Kidney epithelial cell (primary cell): ENCODE results near the gene RPTOR. TPM values are rescaled to one million over a fixed set of nuclear protein-coding genes. Genes with fewer than 3 reads are reported as not detected.

Source experiments
- DNase-seq: peaks from one replicate; pipeline ENCODE4 v3.0.0-alpha.2; 2010; ENCODE audit warnings: low read depth
- H3K27me3 ChIP-seq: 2 replicates; pipeline ENCODE4 v1.6.0; 2011; ENCODE audit warnings: low read length; ENCODE audit not compliant: control insufficient read depth, insufficient read depth
- H3K36me3 ChIP-seq: 2 replicates; pipeline ENCODE4 v1.5.1; 2011; ENCODE audit warnings: low read length; ENCODE audit not compliant: control insufficient read depth, insufficient read depth
- H3K4me3 ChIP-seq: 2 replicates; pipeline ENCODE4 v1.5.1; 2011; ENCODE audit warnings: low read depth, mild to moderate bottlenecking, control low read depth, low read length
- CTCF ChIP-seq: IDR thresholded peaks from 2 replicates; pipeline ENCODE4 v1.5.1; 2011; ENCODE audit warnings: mild to moderate bottlenecking, moderate library complexity, low read length, control low read depth, inconsistent platforms; ENCODE audit not compliant: insufficient read depth, poor library complexity, severe bottlenecking
- total RNA-seq: library from RNA; depleted of rRNA; stranded (reverse); fragments of >200 nt; gene quantifications from 2 replicates; pipeline ENCODE4 v1.2.3, GENCODE V29; 2015

RPTOR gene
- total RNA-seq, 1 donor from 2014 or later = 22.7 TPM

GRCh38 chr17:80561541-80562114 lies 17.0 kb downstream of the RPTOR start:
- no peaks in the 10 kb centered on the region for H3K27me3 ChIP-seq
- H3K4me3 ChIP-seq = no peak overlapping the region
- TF ChIP-seq CTCF = no peak
- no peak for DNase-seq
- H3K36me3 ChIP-seq = no peaks in the 10 kb centered on the region

DNA sequence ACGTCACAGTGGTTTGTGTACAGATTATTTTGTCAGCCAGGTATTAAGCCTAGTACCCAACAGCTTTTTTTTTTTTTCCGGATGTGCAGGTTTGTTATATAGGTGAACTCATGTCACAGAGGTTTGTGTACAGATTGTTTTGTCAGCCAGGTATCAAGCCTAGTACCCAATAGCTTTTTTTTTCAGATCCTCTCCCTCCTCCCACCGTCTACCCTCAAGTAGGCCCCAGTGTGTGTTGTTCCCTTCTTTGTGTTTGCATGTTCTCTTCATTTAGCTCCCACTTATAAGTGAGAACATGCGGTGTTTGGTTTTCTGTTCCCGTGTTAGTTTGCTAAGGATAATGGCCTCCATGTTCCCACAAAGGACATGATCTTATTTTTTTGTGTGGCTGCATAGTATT lies 19.9 kb downstream of the RPTOR start:
- Histone ChIP-seq H3K27me3 (no peaks in the 10 kb centered on the region), H3K36me3 (no peaks in the 10 kb centered on the region), H3K4me3 (no peak overlapping the region)
- DNase-seq = no peak
- no peak for TF ChIP-seq CTCF

DNA sequence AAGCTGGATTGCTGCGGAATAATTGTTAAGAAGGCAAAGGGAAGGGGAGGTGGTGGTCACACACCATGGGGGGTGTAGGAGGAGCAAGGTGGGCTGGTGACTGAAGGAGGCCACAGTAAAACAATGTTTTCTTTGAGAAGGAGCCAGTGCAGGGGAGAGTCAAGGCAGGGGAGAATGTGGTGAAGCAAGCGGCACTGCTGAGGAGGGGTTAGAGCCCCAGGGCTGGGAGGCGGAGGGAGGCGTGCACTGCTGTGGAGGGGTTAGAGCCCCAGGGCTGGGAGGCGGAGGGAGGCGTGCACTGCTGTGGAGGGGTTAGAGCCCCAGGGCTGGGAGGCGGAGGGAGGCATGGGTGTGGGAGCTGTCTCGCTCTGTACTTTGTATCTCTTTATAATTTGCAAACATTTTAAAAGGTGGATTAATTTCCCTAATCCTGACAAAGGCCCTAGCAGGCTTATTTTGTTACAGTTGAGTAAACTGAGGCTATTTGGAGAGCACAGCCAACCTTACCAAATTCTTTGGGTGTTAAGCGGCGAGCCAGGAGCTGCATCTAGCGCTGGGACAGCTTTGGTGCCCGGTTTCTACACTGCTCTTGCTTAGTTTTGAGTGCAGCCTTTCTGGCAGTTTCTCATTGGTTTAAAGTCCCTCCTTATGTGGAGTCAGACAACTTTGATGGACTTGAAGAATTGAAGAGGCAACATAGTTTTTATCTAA lies 20.9 kb downstream of the RPTOR start:
- Histone ChIP-seq H3K36me3 (no peaks in the 10 kb centered on the region), H3K4me3 (no peak overlapping the region), H3K27me3 (no peaks in the 10 kb centered on the region)
- no peak for DNase-seq
- TF ChIP-seq CTCF = no peak

DNA sequence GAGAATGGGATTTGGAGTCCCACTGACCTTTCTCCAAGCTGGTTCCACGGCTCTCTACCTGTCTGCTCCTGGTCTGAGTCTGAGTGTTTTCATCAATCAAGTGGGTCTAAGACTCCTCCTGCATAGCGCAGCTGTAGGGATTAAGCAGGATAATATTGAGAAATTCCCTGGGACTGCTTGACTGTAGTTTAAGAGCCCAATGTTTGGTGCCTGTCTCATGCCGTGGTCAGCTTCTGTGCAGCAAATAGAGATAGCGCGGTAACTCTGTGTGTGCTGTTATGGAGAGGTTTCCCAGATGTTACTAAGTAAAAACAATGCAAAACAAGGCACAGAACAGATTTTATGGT lies 21.4 kb downstream of the RPTOR start:
- Histone ChIP-seq H3K27me3 (no peaks in the 10 kb centered on the region), H3K4me3 (no peak overlapping the region), H3K36me3 (no peaks in the 10 kb centered on the region)
- no peak for TF ChIP-seq CTCF
- DNase-seq = no peak

GRCh38 chr17:80568246-80568645 lies 23.6 kb downstream of the RPTOR start:
- no peak for TF ChIP-seq CTCF
- no peak for DNase-seq
- Histone ChIP-seq H3K27me3 (no peaks in the 10 kb centered on the region), H3K4me3 (no peak overlapping the region), H3K36me3 (no peaks in the 10 kb centered on the region)

- Histone ChIP-seq H3K4me3 (no peak overlapping the region), H3K27me3 (no peaks in the 10 kb centered on the region), H3K36me3 (no peaks in the 10 kb centered on the region)
- TF ChIP-seq CTCF = no peak
- DNase-seq = no peak
Observed at GRCh38 chr17:80569924-80570323, 25.3 kb downstream of the RPTOR start.
